K562 (cell line): ENCODE results near the gene TRNAU1AP. TPM values are rescaled to one million over a fixed set of nuclear protein-coding genes. Genes with fewer than 3 reads are reported as not detected.

Source experiments
- BCOR ChIP-seq: fragments of 450-650 bp; IDR thresholded peaks from 2 replicates; pipeline ENCODE4 v1.6.1; 2016
- BRD9 ChIP-seq: fragments of 450-650 bp; IDR thresholded peaks from 2 replicates; pipeline ENCODE4 v1.6.1; 2018; ENCODE audit warnings: low read depth; ENCODE audit not compliant: partially characterized antibody
- CHCHD3 ChIP-seq: fragments of 250-450 bp; sonication (Bioruptor Pico); IDR thresholded peaks from 2 replicates; pipeline ENCODE4 v2.1.2; 2022; ENCODE audit warnings: mild to moderate bottlenecking
- CREB1 ChIP-seq, 2 experiments: sonication (generic) in 1 of 2; formaldehyde crosslinking in 1 of 2; IDR thresholded peaks; 2 replicates each; pipeline versions ENCODE4 v1.6.1 to v1.8.0; 2012 to 2022; ENCODE audit warnings: inconsistent platforms in 1 of 2, mild to moderate bottlenecking in 1 of 2, missing genetic modification reagents in 1 of 2, moderate library complexity in 1 of 2
- CREM ChIP-seq: IDR thresholded peaks from 2 replicates; pipeline ENCODE4 v1.6.1; 2014; ENCODE audit warnings: antibody characterized with exemption, low read depth
- ESRRA ChIP-seq: fragments of 450-650 bp; IDR thresholded peaks from 2 replicates; pipeline ENCODE4 v1.6.1; 2014; ENCODE audit warnings: low read depth, mild to moderate bottlenecking, moderate library complexity, borderline replicate concordance
- HSF4 ChIP-seq: fragments of 250-450 bp; sonication (Bioruptor Pico); IDR thresholded peaks from 2 replicates; pipeline ENCODE4 v2.1.2; 2022; ENCODE audit warnings: mild to moderate bottlenecking, moderate library complexity, borderline replicate concordance
- IRF1 ChIP-seq: sonication (generic); formaldehyde crosslinking; IDR thresholded peaks from 2 replicates; pipeline ENCODE4 v1.8.0; 2022; ENCODE audit warnings: missing genetic modification reagents, mild to moderate bottlenecking, borderline replicate concordance
- KAT8 ChIP-seq: fragments of 450-650 bp; IDR thresholded peaks from 2 replicates; pipeline ENCODE4 v1.6.1; 2016; ENCODE audit warnings: low read depth, mild to moderate bottlenecking
- MYBL2 ChIP-seq, 2 experiments: fragments of 450-650 bp in 1 of 2; sonication (generic) in 1 of 2; formaldehyde crosslinking in 1 of 2; IDR thresholded peaks; 2 replicates each; pipeline versions ENCODE4 v1.6.1 to v1.8.1; 2017 to 2022; ENCODE audit warnings: borderline replicate concordance in 1 of 2, inconsistent platforms in 1 of 2, low read depth in 1 of 2, mild to moderate bottlenecking in 1 of 2, missing genetic modification reagents in 1 of 2, moderate library complexity in 1 of 2
- NBN ChIP-seq: fragments of 450-650 bp; IDR thresholded peaks from 2 replicates; pipeline ENCODE4 v1.6.1; 2016; ENCODE audit warnings: low read depth, mild to moderate bottlenecking
- NFRKB ChIP-seq: fragments of 450-650 bp; IDR thresholded peaks from 2 replicates; pipeline ENCODE4 v1.6.1; 2016; ENCODE audit warnings: low read depth
- NR1H2 ChIP-seq: sonication (generic); formaldehyde crosslinking; IDR thresholded peaks from 2 replicates; pipeline ENCODE4 v1.4.0; 2020; ENCODE audit warnings: mild to moderate bottlenecking, missing genetic modification reagents
- SIN3A ChIP-seq, 2 experiments: fragments of 150-350 bp in 1 of 2; IDR thresholded peaks; 2 replicates each; pipeline ENCODE4 v1.6.1; 2011 to 2016; ENCODE audit warnings: borderline replicate concordance in 2 of 2, low read depth in 2 of 2, low read length in 2 of 2, mild to moderate bottlenecking in 2 of 2, moderate library complexity in 2 of 2; ENCODE audit not compliant: control insufficient read depth in 1 of 2
- SNRNP70 ChIP-seq: fragments of 200-400 bp; formaldehyde crosslinking; optimal IDR thresholded peaks from 2 replicates; pipeline ENCODE3; 2017; ENCODE audit warnings: low read depth, low read length
- SP2 ChIP-seq: IDR thresholded peaks from 2 replicates; pipeline ENCODE4 v1.6.1; 2011; ENCODE audit warnings: mild to moderate bottlenecking, low read depth, low read length, moderate library complexity; ENCODE audit not compliant: poor library complexity, severe bottlenecking; ENCODE audit errors: extremely low read depth
- WHSC1 ChIP-seq: IDR thresholded peaks from one replicate; pipeline ENCODE4 v1.6.1; 2012; ENCODE audit warnings: low read length, control low read depth, inconsistent platforms
- ZNF12 ChIP-seq: sonication (generic); formaldehyde crosslinking; IDR thresholded peaks from 2 replicates; pipeline ENCODE4 v1.4.0; 2020; ENCODE audit warnings: mild to moderate bottlenecking, missing genetic modification reagents
- ZNF316 ChIP-seq: fragments of 450-650 bp; IDR thresholded peaks from 2 replicates; pipeline ENCODE4 v1.6.1; 2016
- ZNF75A ChIP-seq: fragments of 450-650 bp; formaldehyde crosslinking; IDR thresholded peaks from 2 replicates; pipeline ENCODE4 v1.4.0; 2020; ENCODE audit warnings: mild to moderate bottlenecking
- polyA plus RNA-seq, 8 experiments: library from polyadenylated mRNA; depleted of rRNA in 4 of 8; stranded (reverse) in 5 of 8; unstranded in 3 of 8; fragments of >200 nt; fragmentation: Nextera tagmentation in 2 of 8; fragmentation: Illumina TruSeq in 1 of 8; extraction: Ambion mirVana in 2 of 8; extraction: Trizol in 1 of 8; gene quantifications; 2 replicates each; pipeline versions ENCODE4 v1.2.1 to v1.2.3, GENCODE V29; 2011 to 2014; ENCODE audit warnings: inconsistent platforms in 1 of 8, missing spikeins in 1 of 8
- total RNA-seq, 7 experiments: library from RNA; depleted of rRNA in 6 of 7; stranded (reverse); fragments of >200 nt in 6 of 7; fragmentation: Illumina TruSeq in 2 of 7; extraction: Trizol in 2 of 7; gene quantifications; 2 replicates each; pipeline versions ENCODE4 v1.2.1 to v1.2.3, GENCODE V29; 2011 to 2021; ENCODE audit warnings: low replicate concordance in 1 of 7
- TF ChIP-seq, protein P1 (sequence below), 2 experiments: fragments of 150-350 bp in 1 of 2; IDR thresholded peaks; 2 replicates each; pipeline ENCODE4 v1.6.1; 2012 to 2016; ENCODE audit warnings: low read depth in 2 of 2, low read length in 2 of 2, mild to moderate bottlenecking in 1 of 2, moderate library complexity in 1 of 2
- TF ChIP-seq, protein P2 (sequence below): fragments of 250-450 bp; sonication (Bioruptor Pico); IDR thresholded peaks from 2 replicates; pipeline ENCODE4 v1.4.0; 2020; ENCODE audit warnings: mild to moderate bottlenecking, moderate library complexity, borderline replicate concordance

Gene TRNAU1AP
- total and polyA plus RNA-seq, 9 of the 15 experiments (the other 6 are each of a cell fraction or from before 2014, with no cell fraction given) = 34.9 to 110 (median 46.3) TPM

DNA sequence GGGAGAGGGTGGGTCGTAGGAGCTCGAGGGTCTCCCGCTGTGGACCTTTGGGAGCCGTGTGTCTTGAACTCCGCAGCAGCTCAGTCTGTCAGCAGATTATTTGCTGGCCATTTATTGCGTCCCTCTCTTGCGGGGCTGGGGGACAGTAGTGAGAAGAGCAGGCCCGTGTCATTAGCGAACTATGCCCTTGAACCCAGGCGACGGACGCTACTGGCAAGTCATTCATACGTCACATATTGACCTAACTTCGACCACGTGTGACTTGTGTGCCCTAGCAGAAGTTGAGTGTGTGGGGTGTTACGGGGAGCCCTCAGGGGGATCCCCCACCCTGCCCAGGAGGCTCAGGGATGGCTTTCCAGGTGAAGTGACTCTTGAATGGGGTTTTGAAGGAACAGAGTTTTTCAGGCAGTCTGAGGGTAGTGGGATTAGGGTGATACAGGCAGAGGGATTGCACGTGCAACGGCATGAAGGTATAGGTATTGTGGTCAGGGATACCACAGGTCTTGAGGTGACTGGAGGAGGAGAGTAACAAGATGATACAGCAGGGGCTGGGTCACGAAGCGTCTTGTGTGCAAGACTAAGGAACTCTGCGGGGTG is 34.0 kb upstream of the TRNAU1AP start (continued):
- TF ChIP-seq, protein P1, sequence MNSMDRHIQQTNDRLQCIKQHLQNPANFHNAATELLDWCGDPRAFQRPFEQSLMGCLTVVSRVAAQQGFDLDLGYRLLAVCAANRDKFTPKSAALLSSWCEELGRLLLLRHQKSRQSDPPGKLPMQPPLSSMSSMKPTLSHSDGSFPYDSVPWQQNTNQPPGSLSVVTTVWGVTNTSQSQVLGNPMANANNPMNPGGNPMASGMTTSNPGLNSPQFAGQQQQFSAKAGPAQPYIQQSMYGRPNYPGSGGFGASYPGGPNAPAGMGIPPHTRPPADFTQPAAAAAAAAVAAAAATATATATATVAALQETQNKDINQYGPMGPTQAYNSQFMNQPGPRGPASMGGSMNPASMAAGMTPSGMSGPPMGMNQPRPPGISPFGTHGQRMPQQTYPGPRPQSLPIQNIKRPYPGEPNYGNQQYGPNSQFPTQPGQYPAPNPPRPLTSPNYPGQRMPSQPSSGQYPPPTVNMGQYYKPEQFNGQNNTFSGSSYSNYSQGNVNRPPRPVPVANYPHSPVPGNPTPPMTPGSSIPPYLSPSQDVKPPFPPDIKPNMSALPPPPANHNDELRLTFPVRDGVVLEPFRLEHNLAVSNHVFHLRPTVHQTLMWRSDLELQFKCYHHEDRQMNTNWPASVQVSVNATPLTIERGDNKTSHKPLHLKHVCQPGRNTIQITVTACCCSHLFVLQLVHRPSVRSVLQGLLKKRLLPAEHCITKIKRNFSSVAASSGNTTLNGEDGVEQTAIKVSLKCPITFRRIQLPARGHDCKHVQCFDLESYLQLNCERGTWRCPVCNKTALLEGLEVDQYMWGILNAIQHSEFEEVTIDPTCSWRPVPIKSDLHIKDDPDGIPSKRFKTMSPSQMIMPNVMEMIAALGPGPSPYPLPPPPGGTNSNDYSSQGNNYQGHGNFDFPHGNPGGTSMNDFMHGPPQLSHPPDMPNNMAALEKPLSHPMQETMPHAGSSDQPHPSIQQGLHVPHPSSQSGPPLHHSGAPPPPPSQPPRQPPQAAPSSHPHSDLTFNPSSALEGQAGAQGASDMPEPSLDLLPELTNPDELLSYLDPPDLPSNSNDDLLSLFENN (IDR thresholded peaks at IDR 0.05; ENCODE audit: low read depth in 2 of 2, low read length in 2 of 2) = no peak
- TF ChIP-seq ZNF75A (CRISPR knock-in tag) (no peak), CHCHD3 (CRISPR knock-in tag) (no peak), NFRKB (peak; percentile 63; the same call in 1 of the 2 replicates), ZNF316 (peak; percentile 31; the same call in 1 of the 2 replicates), BRD9 (no peak), SNRNP70 (peak; percentile 48), ZNF12 (CRISPR knock-in tag) (peak; percentile 88), BCOR (peak; percentile 30; the same call in 1 of the 2 replicates), NR1H2 (peak; percentile 88; the same call in 1 of the 2 replicates), SP2 (no peak), WHSC1 (no peak), MYBL2 (IDR thresholded peaks at IDR 0.05; ENCODE audit: low read depth) (peak; percentile 8; the same call in 1 of the 2 replicates), MYBL2 (CRISPR knock-in tag; IDR thresholded peaks at IDR 0.05; ENCODE audit: borderline replicate concordance) (no peak), CREM (peak; percentile 87), HSF4 (CRISPR knock-in tag) (no peak), SIN3A (IDR thresholded peaks at IDR 0.05; ENCODE audit: borderline replicate concordance in 2 of 2, control insufficient read depth in 1 of 2, low read depth in 2 of 2, low read length in 2 of 2) (peak in 1 of 2 experiments; percentile 66; a peak in 1 of 4 replicates), CREB1 (IDR thresholded peaks at IDR 0.05) (peak; percentile 66; the same call in 1 of the 2 replicates), CREB1 (CRISPR knock-in tag; IDR thresholded peaks at IDR 0.05) (peak; percentile 78), KAT8 (no peak), IRF1 (CRISPR knock-in tag) (no peak), ESRRA (peak; percentile 79), NBN (peak; percentile 75)
- TF ChIP-seq, protein P2, sequence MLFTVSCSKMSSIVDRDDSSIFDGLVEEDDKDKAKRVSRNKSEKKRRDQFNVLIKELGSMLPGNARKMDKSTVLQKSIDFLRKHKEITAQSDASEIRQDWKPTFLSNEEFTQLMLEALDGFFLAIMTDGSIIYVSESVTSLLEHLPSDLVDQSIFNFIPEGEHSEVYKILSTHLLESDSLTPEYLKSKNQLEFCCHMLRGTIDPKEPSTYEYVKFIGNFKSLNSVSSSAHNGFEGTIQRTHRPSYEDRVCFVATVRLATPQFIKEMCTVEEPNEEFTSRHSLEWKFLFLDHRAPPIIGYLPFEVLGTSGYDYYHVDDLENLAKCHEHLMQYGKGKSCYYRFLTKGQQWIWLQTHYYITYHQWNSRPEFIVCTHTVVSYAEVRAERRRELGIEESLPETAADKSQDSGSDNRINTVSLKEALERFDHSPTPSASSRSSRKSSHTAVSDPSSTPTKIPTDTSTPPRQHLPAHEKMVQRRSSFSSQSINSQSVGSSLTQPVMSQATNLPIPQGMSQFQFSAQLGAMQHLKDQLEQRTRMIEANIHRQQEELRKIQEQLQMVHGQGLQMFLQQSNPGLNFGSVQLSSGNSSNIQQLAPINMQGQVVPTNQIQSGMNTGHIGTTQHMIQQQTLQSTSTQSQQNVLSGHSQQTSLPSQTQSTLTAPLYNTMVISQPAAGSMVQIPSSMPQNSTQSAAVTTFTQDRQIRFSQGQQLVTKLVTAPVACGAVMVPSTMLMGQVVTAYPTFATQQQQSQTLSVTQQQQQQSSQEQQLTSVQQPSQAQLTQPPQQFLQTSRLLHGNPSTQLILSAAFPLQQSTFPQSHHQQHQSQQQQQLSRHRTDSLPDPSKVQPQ = no peak
